Naive thymus-derived CD4-positive, alpha-beta T cell (primary cell): ENCODE measurements around the gene RAB11A. TPM values are rescaled to one million over a fixed set of nuclear protein-coding genes. Genes with fewer than 3 reads are reported as not detected.

ENCODE experiments used
- ATAC-seq: fragments of 150-1000 bp; cut with Tn5 transposase; 2 replicates; pipeline ENCODE4 v1.10.0; 2021; ENCODE audit warnings: mild to moderate bottlenecking, moderate library complexity
- CTCF ChIA-PET: fragments of 350-600 bp; sonication (Branson Sonifier 250); formaldehyde crosslinking; loops from one replicate; lab custom pipeline; 2021; ENCODE audit warnings: antibody characterized with exemption; lab: Charles Lee
- POLR2A ChIA-PET: fragments of 350-600 bp; sonication (Branson Sonifier 250); formaldehyde crosslinking; loops from one replicate; lab custom pipeline; 2021; ENCODE audit warnings: antibody characterized with exemption, inconsistent platforms; lab: Charles Lee
- DNase-seq, 9 donors: peaks; one replicate each; pipeline versions ENCODE4 v3.0.0 to v3.0.0-alpha.2; 2020 to 2022; ENCODE audit warnings: mixed read lengths in 1 of 9
- H3K27ac ChIP-seq: one replicate; pipeline ENCODE4 v1.7.0; 2013; ENCODE audit warnings: mild to moderate bottlenecking, low read depth, low read length, moderate library complexity
- H3K27me3 ChIP-seq, 2 donors: one replicate each; pipeline ENCODE4 v1.7.0; 2013; ENCODE audit warnings: low read length in 2 of 2, mild to moderate bottlenecking in 2 of 2, moderate library complexity in 2 of 2; ENCODE audit not compliant: control insufficient read depth in 2 of 2, insufficient read depth in 2 of 2
- H3K36me3 ChIP-seq, 3 experiments: 1 replicate in 2 of 3; 2 replicates in 1 of 3; pipeline ENCODE4 v1.7.0; 2013; ENCODE audit warnings: low read length in 3 of 3, mild to moderate bottlenecking in 3 of 3, moderate library complexity in 1 of 3; ENCODE audit not compliant: insufficient read depth in 3 of 3, control insufficient read depth in 2 of 3
- H3K4me1 ChIP-seq, 2 donors: one replicate each; pipeline ENCODE4 v1.7.0; 2013; ENCODE audit warnings: low read length in 2 of 2, mild to moderate bottlenecking in 2 of 2, moderate library complexity in 1 of 2; ENCODE audit not compliant: control insufficient read depth in 2 of 2, insufficient read depth in 2 of 2
- H3K4me3 ChIP-seq: 2 replicates; pipeline ENCODE4 v1.7.0; 2013; ENCODE audit warnings: mild to moderate bottlenecking, low read length
- H3K9me3 ChIP-seq, 3 experiments: 1 replicate in 2 of 3; 2 replicates in 1 of 3; pipeline ENCODE4 v1.7.0; 2013; ENCODE audit warnings: low read length in 3 of 3; ENCODE audit not compliant: control insufficient read depth in 2 of 3
- H3K27ac Mint-ChIP-seq, 9 donors: one replicate each; pipeline ENCODE4 v1.8.0; 2020 to 2022; ENCODE audit warnings: mixed read lengths in 9 of 9, mild to moderate bottlenecking in 8 of 9, moderate library complexity in 5 of 9, inconsistent platforms in 2 of 9
- H3K27me3 Mint-ChIP-seq, 5 donors: one replicate each; pipeline ENCODE4 v1.8.0; 2021 to 2022; ENCODE audit warnings: mixed read lengths in 5 of 5, mild to moderate bottlenecking in 1 of 5
- H3K36me3 Mint-ChIP-seq, 5 donors: one replicate each; pipeline ENCODE4 v1.8.0; 2020 to 2022; ENCODE audit warnings: mixed read lengths in 5 of 5, mild to moderate bottlenecking in 3 of 5, inconsistent platforms in 1 of 5
- H3K4me1 Mint-ChIP-seq, 7 donors: one replicate each; pipeline ENCODE4 v1.8.0; 2020 to 2022; ENCODE audit warnings: mixed read lengths in 7 of 7, mild to moderate bottlenecking in 3 of 7, inconsistent platforms in 1 of 7
- H3K4me3 Mint-ChIP-seq, 10 donors: one replicate each; pipeline ENCODE4 v1.8.0; 2020 to 2022; ENCODE audit warnings: mild to moderate bottlenecking in 10 of 10, mixed read lengths in 10 of 10, moderate library complexity in 6 of 10, inconsistent platforms in 2 of 10
- H3K9me3 Mint-ChIP-seq, 11 donors: one replicate each; pipeline ENCODE4 v1.8.0; 2020 to 2022; ENCODE audit warnings: mixed read lengths in 11 of 11, mild to moderate bottlenecking in 4 of 11, inconsistent platforms in 1 of 11, moderate library complexity in 1 of 11
- intact Hi-C, 2 donors: fragments of 100-400 bp; cut with micrococcal nuclease; formaldehyde crosslinking; loops; one replicate each; pipeline ENCODE4 v1.15.1; 2023
- polyA plus RNA-seq, 2 donors: library from polyadenylated mRNA; unstranded; fragments of 300-500 nt; fragmentation: Illumina TruSeq; gene quantifications; one replicate each; pipeline ENCODE4 v1.2.3, GENCODE V29; 2021
- total RNA-seq, 6 experiments: library from RNA in 5 of 6; stranded (reverse) in 5 of 6; gene quantifications; 1 replicate in 5 of 6; 2 replicates in 1 of 6; pipeline ENCODE4 v1.2.3 and lab custom pipeline; 2021 to 2026

Gene RAB11A
- total and polyA plus RNA-seq, 7 experiments from 2014 or later: 80.9 to 224 (median 112) TPM

DNA sequence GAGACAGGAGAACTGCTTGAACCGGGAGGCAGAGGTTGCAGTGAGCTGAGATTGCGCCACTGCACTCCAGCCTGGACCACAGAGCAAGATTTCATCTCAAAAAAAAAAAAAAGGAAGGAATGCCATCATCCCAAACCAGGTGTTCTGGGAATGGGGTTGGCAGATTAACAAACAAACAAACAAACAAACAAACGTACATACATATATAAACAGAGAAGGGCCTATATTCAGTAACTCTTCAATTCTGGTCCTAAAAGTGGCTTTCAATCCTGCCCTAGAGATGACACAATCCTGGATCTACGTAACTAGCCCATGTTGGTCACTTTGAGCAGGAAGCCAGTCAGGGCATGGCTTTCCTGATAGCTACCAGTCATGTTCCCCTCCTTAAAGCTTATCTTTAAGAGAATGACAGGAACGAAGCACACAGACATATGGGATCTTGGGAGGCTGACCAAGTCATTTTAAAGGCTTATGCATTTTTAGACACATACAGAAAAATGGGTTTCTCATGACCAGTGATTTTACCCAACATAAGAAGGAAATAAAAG is 29.9 kb upstream of the RAB11A start:
- DNase-seq (no peak), ATAC-seq (no peak)
- CTCF ChIA-PET: no interaction called here
- Mint-ChIP-seq H3K9me3 (peaks cover 0 to 4% (median 0%) of the 10 kb centered on the region in 11 donors), H3K27ac (no peak overlapping the region), H3K4me1 (peaks cover 0 to 11% (median 8%) of the 10 kb centered on the region in 7 donors), H3K4me3 (no peak overlapping the region), H3K27me3 (peaks cover 0 to 4% (median 0%) of the 10 kb centered on the region in 5 donors), H3K36me3 (no peaks in the 10 kb centered on the region)
- Histone ChIP-seq H3K4me1 (no peaks in the 10 kb centered on the region), H3K9me3 (no peaks in the 10 kb centered on the region), H3K36me3 (no peaks in the 10 kb centered on the region), H3K4me3 (no peak overlapping the region), H3K27ac (no peak overlapping the region), H3K27me3 (no peaks in the 10 kb centered on the region)
- intact Hi-C loops: no loop called here
- POLR2A ChIA-PET: interaction anchor here (0.6 kb wide), 1 partner anchor 23 kb away, joined by 3 read pairs; no protein-coding TSS in a partner anchor

GRCh38 chr15:65839985-65840384 is 29.3 kb upstream of the RAB11A start:
- Histone ChIP-seq H3K27ac (no peak overlapping the region), H3K4me3 (no peak overlapping the region), H3K4me1 (no peaks in the 10 kb centered on the region), H3K36me3 (no peaks in the 10 kb centered on the region), H3K9me3 (no peaks in the 10 kb centered on the region), H3K27me3 (no peaks in the 10 kb centered on the region)
- Mint-ChIP-seq H3K4me1 (peaks cover 0 to 8% (median 5%) of the 10 kb centered on the region in 7 donors), H3K4me3 (no peak overlapping the region), H3K27me3 (peaks cover 0 to 4% (median 0%) of the 10 kb centered on the region in 5 donors), H3K27ac (no peak overlapping the region), H3K36me3 (no peaks in the 10 kb centered on the region), H3K9me3 (peaks cover 0 to 4% (median 0%) of the 10 kb centered on the region in 11 donors)
- ChIA-PET POLR2A (no interaction called here), CTCF (no interaction called here)
- intact Hi-C loops: no loop called here
- DNase-seq (no peak), ATAC-seq (no peak)

- H3K27me3 Mint-ChIP-seq: peaks cover 0 to 11% (median 0%) of the 10 kb centered on the region in 5 donors
- Histone ChIP-seq H3K4me1 (no peaks in the 10 kb centered on the region), H3K27me3 (no peaks in the 10 kb centered on the region), H3K9me3 (no peaks in the 10 kb centered on the region), H3K36me3 (no peaks in the 10 kb centered on the region), H3K4me3 (no peak overlapping the region), H3K27ac (no peak overlapping the region)
- ATAC-seq (no peak), DNase-seq (no peak)
- H3K36me3 Mint-ChIP-seq: no peaks in the 10 kb centered on the region
- ChIA-PET POLR2A (interaction anchor here (0.6 to 1.1 kb wide), 3 partner anchors 28 to 72 kb away, joined by 3 read pairs; partner anchors contain the start of gene RAB11A), CTCF (interaction anchor here (1.1 to 1.5 kb wide), 2 partner anchors 9 to 15 kb away, joined by 3 read pairs; no protein-coding TSS in a partner anchor)
- intact Hi-C loops: no loop called here
- H3K4me1 Mint-ChIP-seq: peaks cover 0 to 5% (median 0%) of the 10 kb centered on the region in 7 donors
- H3K9me3 Mint-ChIP-seq: peaks cover 0 to 4% (median 0%) of the 10 kb centered on the region in 11 donors
- no peak overlapping the region for H3K4me3 Mint-ChIP-seq
- peak overlapping the region in 1 of 9 donors; percentile 53 for H3K27ac Mint-ChIP-seq
These were observed 28.0 kb upstream of the RAB11A start for GRCh38 chr15:65841121-65841930.

DNA sequence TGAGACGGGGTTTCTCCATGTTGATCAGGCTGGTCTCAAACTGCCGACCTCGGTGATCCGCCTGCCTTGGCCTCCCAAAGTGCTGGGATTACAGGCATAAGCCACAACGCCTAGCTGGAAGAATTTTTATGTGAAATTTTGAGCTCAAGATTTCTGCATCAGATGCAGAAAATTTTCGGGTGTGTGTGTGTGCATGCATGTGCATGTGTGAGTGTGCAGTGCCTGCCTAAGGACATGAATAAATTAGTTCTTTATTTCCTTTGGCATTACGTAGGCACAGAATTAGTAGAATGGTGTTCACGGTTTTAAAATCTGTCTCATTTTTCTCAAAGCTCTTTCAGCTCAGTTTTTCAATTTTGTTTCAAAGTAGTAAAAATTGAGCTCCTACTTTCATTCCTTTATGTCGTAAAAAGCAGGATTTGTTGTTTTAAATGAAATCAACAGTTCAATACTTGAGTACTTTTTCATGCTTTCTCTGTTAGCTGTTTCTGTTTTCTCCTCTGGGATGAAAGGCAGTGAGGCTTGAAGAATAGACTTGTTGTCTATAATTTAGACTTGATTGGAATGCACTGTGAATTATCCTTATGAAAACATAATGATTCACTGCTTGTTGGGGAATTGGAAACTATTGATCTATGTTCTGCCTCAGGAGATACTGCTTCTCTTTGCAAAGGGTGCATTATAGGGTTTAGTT is 23.3 kb upstream of the RAB11A start:
- no peaks in the 10 kb centered on the region for H3K36me3 Mint-ChIP-seq
- Histone ChIP-seq H3K36me3 (no peaks in the 10 kb centered on the region), H3K4me1 (no peaks in the 10 kb centered on the region), H3K9me3 (no peaks in the 10 kb centered on the region), H3K27ac (no peak overlapping the region), H3K27me3 (no peaks in the 10 kb centered on the region), H3K4me3 (no peak overlapping the region)
- CTCF ChIA-PET: interaction anchor here (1.3 kb wide), 1 partner anchor 55 kb away, joined by 4 read pairs; no protein-coding TSS in a partner anchor
- intact Hi-C loops: no loop called here
- POLR2A ChIA-PET: no interaction called here
- ATAC-seq: no peak
- peaks cover 0 to 6% (median 0%) of the 10 kb centered on the region in 7 donors for H3K4me1 Mint-ChIP-seq
- no peak overlapping the region for H3K27ac Mint-ChIP-seq
- no peak for DNase-seq
- H3K27me3 Mint-ChIP-seq: peaks cover 0 to 13% (median 0%) of the 10 kb centered on the region in 5 donors
- no peak overlapping the region for H3K4me3 Mint-ChIP-seq
- peaks cover 0 to 4% (median 0%) of the 10 kb centered on the region in 11 donors for H3K9me3 Mint-ChIP-seq

GRCh38 chr15:65847989-65848388 is 21.3 kb upstream of the RAB11A start:
- H3K4me3 ChIP-seq: no peak overlapping the region
- ATAC-seq (no peak), DNase-seq (no peak)
- Mint-ChIP-seq H3K36me3 (no peaks in the 10 kb centered on the region), H3K9me3 (peaks cover 0 to 4% (median 0%) of the 10 kb centered on the region in 11 donors), H3K27me3 (peaks cover 0 to 13% (median 0%) of the 10 kb centered on the region in 5 donors), H3K4me1 (peaks cover 0 to 3% (median 0%) of the 10 kb centered on the region in 7 donors), H3K27ac (peak overlapping the region in 1 of 9 donors; percentile 41), H3K4me3 (no peak overlapping the region)
- no peak overlapping the region for H3K27ac ChIP-seq
- ChIA-PET POLR2A (no interaction called here), CTCF (interaction anchor here (0.6 to 1.4 kb wide), 4 partner anchors 13 to 439 kb away, joined by 3 to 5 read pairs (median 4); partner anchors contain the start of gene RAB11A)
- no peaks in the 10 kb centered on the region for H3K9me3 ChIP-seq
- no peaks in the 10 kb centered on the region for H3K27me3 ChIP-seq
- intact Hi-C loops: no loop called here
- H3K4me1 ChIP-seq: no peaks in the 10 kb centered on the region
- no peaks in the 10 kb centered on the region for H3K36me3 ChIP-seq

GRCh38 chr15:65851981-65852380 is 17.3 kb upstream of the RAB11A start:
- no peak for ATAC-seq
- no peak overlapping the region for H3K27ac Mint-ChIP-seq
- Histone ChIP-seq H3K27me3 (no peaks in the 10 kb centered on the region), H3K4me1 (no peaks in the 10 kb centered on the region), H3K9me3 (no peaks in the 10 kb centered on the region), H3K36me3 (no peaks in the 10 kb centered on the region), H3K27ac (no peak overlapping the region), H3K4me3 (no peak overlapping the region)
- ChIA-PET CTCF (interaction anchor here (0.6 kb wide), 1 partner anchor 1920 kb away, joined by 5 read pairs; no protein-coding TSS in a partner anchor), POLR2A (interaction anchor here (1.0 to 1.1 kb wide), 2 partner anchors 17 to 241 kb away, joined by 3 read pairs; partner anchors contain the start of genes INTS14 and RAB11A)
- no peaks in the 10 kb centered on the region for H3K36me3 Mint-ChIP-seq
- DNase-seq: no peak
- peaks cover 0 to 7% (median 3%) of the 10 kb centered on the region in 7 donors for H3K4me1 Mint-ChIP-seq
- H3K27me3 Mint-ChIP-seq: peaks cover 0 to 12% (median 0%) of the 10 kb centered on the region in 5 donors
- no peak overlapping the region for H3K4me3 Mint-ChIP-seq
- H3K9me3 Mint-ChIP-seq: peaks cover 0 to 1% (median 0%) of the 10 kb centered on the region in 11 donors
- intact Hi-C loops: no loop called here
